GM23338 (cell line): Measurements from ENCODE around the gene HSD11B1. TPM values are rescaled to one million over a fixed set of nuclear protein-coding genes. Genes with fewer than 3 reads are reported as not detected.

Source experiments
- ATAC-seq: fragments of 200-7000 bp; cut with Tn5 transposase; 3 replicates; pipeline ENCODE4 v1.9.1; 2020
- DNase-seq: peaks from one replicate; pipeline ENCODE4 v3.0.0-alpha.2; 2015; ENCODE audit warnings: low spot score
- H2AFZ ChIP-seq: fragments of 200-600 bp; sonication (generic); 2 replicates; pipeline ENCODE4 v1.8.0; 2016; ENCODE audit warnings: antibody characterized with exemption, mild to moderate bottlenecking, moderate library complexity
- H3F3A ChIP-seq: fragments of 200-600 bp; sonication (generic); replicated peaks from 2 replicates; pipeline ENCODE4 v1.8.0; 2017; ENCODE audit warnings: antibody characterized with exemption, mixed run types, low read depth
- H3K27ac ChIP-seq: fragments of 200-600 bp; sonication (generic); 2 replicates; pipeline ENCODE4 v1.6.1; 2016; ENCODE audit warnings: low read depth
- H3K27me3 ChIP-seq: fragments of 200-600 bp; sonication (generic); 2 replicates; pipeline ENCODE4 v1.8.0; 2016; ENCODE audit warnings: mild to moderate bottlenecking, mixed run types, moderate library complexity; ENCODE audit not compliant: insufficient read depth
- H3K36me3 ChIP-seq: fragments of 200-600 bp; sonication (generic); 2 replicates; pipeline ENCODE4 v1.8.0; 2016; ENCODE audit warnings: mild to moderate bottlenecking; ENCODE audit not compliant: insufficient read depth
- H3K4me1 ChIP-seq: fragments of 200-600 bp; sonication (generic); 2 replicates; pipeline ENCODE4 v1.8.0; 2016; ENCODE audit warnings: mild to moderate bottlenecking, moderate library complexity; ENCODE audit not compliant: insufficient read depth
- H3K4me2 ChIP-seq: fragments of 200-600 bp; sonication (generic); 2 replicates; pipeline ENCODE4 v1.7.1; 2017; ENCODE audit warnings: mixed run types
- H3K4me3 ChIP-seq: fragments of 200-600 bp; sonication (generic); 2 replicates; pipeline ENCODE4 v1.6.1; 2016; ENCODE audit warnings: mixed run types
- H3K79me2 ChIP-seq: fragments of 200-600 bp; sonication (generic); replicated peaks from 2 replicates; pipeline ENCODE4 v1.8.0; 2017; ENCODE audit warnings: mild to moderate bottlenecking; ENCODE audit not compliant: insufficient read depth
- H3K9me2 ChIP-seq: fragments of 200-600 bp; sonication (generic); 2 replicates; pipeline ENCODE4 v1.8.0; 2017; ENCODE audit not compliant: insufficient read depth
- H4K20me1 ChIP-seq: fragments of 200-600 bp; sonication (generic); replicated peaks from 2 replicates; pipeline ENCODE4 v1.8.0; 2017; ENCODE audit warnings: mild to moderate bottlenecking; ENCODE audit not compliant: insufficient read depth
- H3K27ac Mint-ChIP-seq: 2 replicates; pipeline ENCODE4 v1.8.0; 2020; ENCODE audit warnings: inconsistent platforms, mild to moderate bottlenecking, moderate library complexity, mixed read lengths
- H3K27me3 Mint-ChIP-seq: 3 replicates; pipeline ENCODE4 v1.8.0; 2022; ENCODE audit warnings: low read depth, mild to moderate bottlenecking, moderate library complexity, mixed read lengths, inconsistent platforms; ENCODE audit not compliant: insufficient read depth, poor library complexity
- H3K36me3 Mint-ChIP-seq: 3 replicates; pipeline ENCODE4 v1.8.0; 2021; ENCODE audit warnings: low read depth, mild to moderate bottlenecking, inconsistent platforms, moderate library complexity, mixed read lengths
- H3K4me1 Mint-ChIP-seq: 3 replicates; pipeline ENCODE4 v1.8.0; 2020; ENCODE audit warnings: mild to moderate bottlenecking, inconsistent platforms, mixed read lengths
- H3K4me3 Mint-ChIP-seq: 3 replicates; pipeline ENCODE4 v1.8.0; 2021; ENCODE audit warnings: moderate library complexity, mild to moderate bottlenecking, inconsistent platforms, mixed read lengths
- H3K9me3 Mint-ChIP-seq: 3 replicates; pipeline ENCODE4 v1.8.0; 2020; ENCODE audit warnings: moderate library complexity, mild to moderate bottlenecking, inconsistent platforms, mixed read lengths
- CREB1 ChIP-seq: fragments of 250-450 bp; sonication (Bioruptor Pico); IDR thresholded peaks from 2 replicates; pipeline ENCODE4 v1.5.0; 2020; ENCODE audit warnings: low read depth, mild to moderate bottlenecking, moderate library complexity
- EZH2 ChIP-seq: fragments of 200-600 bp; sonication (generic); IDR thresholded peaks from one replicate; pipeline ENCODE4 v1.8.0; 2017; ENCODE audit warnings: antibody characterized with exemption, mild to moderate bottlenecking, low read depth; ENCODE audit not compliant: unreplicated experiment
- JUNB ChIP-seq: IDR thresholded peaks from one replicate; pipeline ENCODE4 v1.6.1; 2016; ENCODE audit warnings: antibody characterized with exemption; ENCODE audit not compliant: unreplicated experiment
- NANOG ChIP-seq: IDR thresholded peaks from 2 replicates; pipeline ENCODE4 v1.6.1; 2016; ENCODE audit warnings: antibody characterized with exemption, borderline replicate concordance
- POLR2AphosphoS5 ChIP-seq: IDR thresholded peaks from 2 replicates; pipeline ENCODE4 v1.6.1; 2016; ENCODE audit warnings: antibody characterized with exemption, low read depth
- STAT1 ChIP-seq: IDR thresholded peaks from one replicate; pipeline ENCODE4 v1.6.1; 2016; ENCODE audit warnings: antibody characterized with exemption; ENCODE audit not compliant: unreplicated experiment
- ZNF114 ChIP-seq: fragments of 250-450 bp; sonication (Bioruptor Pico); IDR thresholded peaks from 2 replicates; pipeline ENCODE4 v1.5.0; 2020; ENCODE audit warnings: mild to moderate bottlenecking, moderate library complexity
- ZNF331 ChIP-seq: fragments of 250-450 bp; sonication (Bioruptor Pico); IDR thresholded peaks from 2 replicates; pipeline ENCODE4 v1.5.0; 2020; ENCODE audit warnings: low read depth, mild to moderate bottlenecking, moderate library complexity
- polyA plus RNA-seq: library from polyadenylated mRNA; unstranded; fragments of >200 nt; fragmentation: Nextera tagmentation; extraction: Ambion mirVana; gene quantifications from 2 replicates; pipeline ENCODE4 v1.2.1, GENCODE V29; 2016
- total RNA-seq: library from RNA; depleted of rRNA; stranded (reverse); fragments of >200 nt; shearing (Covaris generic); gene quantifications from 2 replicates; pipeline ENCODE4 v1.2.3, GENCODE V29; 2014
- TF ChIP-seq, protein P1 (sequence below): IDR thresholded peaks from one replicate; pipeline ENCODE4 v1.6.1; 2018; ENCODE audit warnings: antibody characterized with exemption; ENCODE audit not compliant: unreplicated experiment

HSD11B1 gene
- total and polyA plus RNA-seq, 2 experiments from 2014 or later, result not detected

DNA sequence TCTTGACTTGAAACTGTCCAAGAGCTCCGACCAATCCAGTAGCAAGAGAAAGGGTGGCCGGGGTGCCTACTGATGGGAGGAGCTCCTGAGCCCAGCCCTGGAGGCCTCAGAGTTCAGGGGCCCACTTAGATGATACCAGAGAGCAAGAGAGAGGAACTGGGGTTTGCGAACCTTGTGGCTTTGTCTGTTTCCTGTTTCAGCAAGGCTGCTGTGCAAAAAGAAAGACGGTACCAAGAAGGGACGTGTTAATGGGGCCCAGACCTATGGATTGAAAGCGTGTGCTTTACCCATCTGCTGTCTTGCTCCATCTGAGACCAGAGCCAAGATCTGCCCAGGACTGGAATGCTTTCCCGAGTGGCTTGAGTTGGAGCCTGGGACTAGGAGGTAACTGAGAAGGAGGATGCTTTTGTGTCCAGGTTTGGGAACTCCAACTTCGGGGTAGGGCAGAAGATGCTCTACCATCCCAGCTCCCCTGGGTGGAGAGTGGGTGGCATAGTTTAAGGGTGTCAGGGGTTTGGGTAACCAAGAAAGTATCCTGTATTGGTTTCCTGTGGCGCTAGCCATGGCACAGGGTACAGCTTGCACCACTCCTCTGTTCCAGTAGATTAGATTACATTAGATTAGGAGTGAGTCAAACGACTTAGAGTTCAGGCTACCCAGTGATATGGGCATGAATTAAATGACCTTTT lies 51.4 kb downstream of the HSD11B1 start, which contains the start of gene TRAF3IP3 (continued):
- TF ChIP-seq, protein P1, sequence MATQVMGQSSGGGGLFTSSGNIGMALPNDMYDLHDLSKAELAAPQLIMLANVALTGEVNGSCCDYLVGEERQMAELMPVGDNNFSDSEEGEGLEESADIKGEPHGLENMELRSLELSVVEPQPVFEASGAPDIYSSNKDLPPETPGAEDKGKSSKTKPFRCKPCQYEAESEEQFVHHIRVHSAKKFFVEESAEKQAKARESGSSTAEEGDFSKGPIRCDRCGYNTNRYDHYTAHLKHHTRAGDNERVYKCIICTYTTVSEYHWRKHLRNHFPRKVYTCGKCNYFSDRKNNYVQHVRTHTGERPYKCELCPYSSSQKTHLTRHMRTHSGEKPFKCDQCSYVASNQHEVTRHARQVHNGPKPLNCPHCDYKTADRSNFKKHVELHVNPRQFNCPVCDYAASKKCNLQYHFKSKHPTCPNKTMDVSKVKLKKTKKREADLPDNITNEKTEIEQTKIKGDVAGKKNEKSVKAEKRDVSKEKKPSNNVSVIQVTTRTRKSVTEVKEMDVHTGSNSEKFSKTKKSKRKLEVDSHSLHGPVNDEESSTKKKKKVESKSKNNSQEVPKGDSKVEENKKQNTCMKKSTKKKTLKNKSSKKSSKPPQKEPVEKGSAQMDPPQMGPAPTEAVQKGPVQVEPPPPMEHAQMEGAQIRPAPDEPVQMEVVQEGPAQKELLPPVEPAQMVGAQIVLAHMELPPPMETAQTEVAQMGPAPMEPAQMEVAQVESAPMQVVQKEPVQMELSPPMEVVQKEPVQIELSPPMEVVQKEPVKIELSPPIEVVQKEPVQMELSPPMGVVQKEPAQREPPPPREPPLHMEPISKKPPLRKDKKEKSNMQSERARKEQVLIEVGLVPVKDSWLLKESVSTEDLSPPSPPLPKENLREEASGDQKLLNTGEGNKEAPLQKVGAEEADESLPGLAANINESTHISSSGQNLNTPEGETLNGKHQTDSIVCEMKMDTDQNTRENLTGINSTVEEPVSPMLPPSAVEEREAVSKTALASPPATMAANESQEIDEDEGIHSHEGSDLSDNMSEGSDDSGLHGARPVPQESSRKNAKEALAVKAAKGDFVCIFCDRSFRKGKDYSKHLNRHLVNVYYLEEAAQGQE, result no peak

DNA sequence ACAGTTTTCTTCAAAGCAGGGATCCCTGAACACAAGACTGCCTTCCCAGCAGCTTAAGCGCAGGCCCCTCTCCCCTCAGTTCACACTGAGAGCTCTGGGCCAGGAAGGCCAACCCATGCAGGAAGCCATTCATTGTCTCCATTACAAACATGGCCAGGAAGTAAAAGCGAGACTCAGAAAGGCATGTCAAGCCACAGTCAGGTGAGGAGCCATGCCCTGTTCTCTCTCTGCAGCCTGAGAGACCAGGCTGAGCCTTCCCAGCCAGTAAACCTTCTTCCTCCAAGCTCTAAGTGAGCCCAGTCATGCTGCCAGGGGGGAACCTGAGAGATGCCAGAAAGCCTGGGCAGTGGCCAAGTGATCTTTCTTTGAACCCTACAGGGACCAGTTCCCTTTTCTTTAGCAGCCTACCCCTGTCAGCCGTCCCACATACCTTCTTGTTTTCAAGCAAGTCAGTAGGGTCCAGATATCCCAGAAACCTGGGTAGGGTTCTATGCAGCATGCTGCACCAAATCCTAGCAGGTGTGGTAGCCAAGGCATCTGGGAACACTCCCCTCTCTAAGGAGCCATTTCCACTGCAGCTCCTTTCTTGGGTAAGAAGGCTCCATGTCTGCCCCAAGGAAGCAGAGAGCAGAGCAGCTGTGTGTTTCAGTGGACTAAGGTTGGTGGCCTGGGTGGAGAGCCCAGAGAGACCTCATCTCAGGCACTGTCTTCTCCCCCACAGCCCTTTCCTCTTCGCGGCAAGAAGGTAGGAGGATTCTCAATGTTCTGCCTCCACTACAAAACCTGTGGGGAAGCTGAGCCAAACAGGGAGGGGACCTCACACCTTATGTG lies 52.2 kb downstream of the HSD11B1 start:
- Histone ChIP-seq H3K4me2 (no peak overlapping the region), H3K79me2 (no peaks in the 10 kb centered on the region), H3K27ac (no peak overlapping the region), H2AFZ (no peak overlapping the region), H3K9me2 (0 out of 2 replicates have a peak, but pooled peaks cover 3% of the 10 kb centered on the region), H3F3A (no peaks in the 10 kb centered on the region), H3K4me1 (no peaks in the 10 kb centered on the region), H3K27me3 (no peaks in the 10 kb centered on the region), H4K20me1 (no peaks in the 10 kb centered on the region), H3K4me3 (no peak overlapping the region), H3K36me3 (no peaks in the 10 kb centered on the region)
- ATAC-seq (no peak), DNase-seq (no peak)
- Mint-ChIP-seq H3K4me1 (no peaks in the 10 kb centered on the region), H3K4me3 (no peak overlapping the region), H3K27me3 (peaks cover 4% of the 10 kb centered on the region), H3K27ac (no peak overlapping the region), H3K36me3 (no peaks in the 10 kb centered on the region), H3K9me3 (no peaks in the 10 kb centered on the region)
- TF ChIP-seq EZH2, result no peak

DNA sequence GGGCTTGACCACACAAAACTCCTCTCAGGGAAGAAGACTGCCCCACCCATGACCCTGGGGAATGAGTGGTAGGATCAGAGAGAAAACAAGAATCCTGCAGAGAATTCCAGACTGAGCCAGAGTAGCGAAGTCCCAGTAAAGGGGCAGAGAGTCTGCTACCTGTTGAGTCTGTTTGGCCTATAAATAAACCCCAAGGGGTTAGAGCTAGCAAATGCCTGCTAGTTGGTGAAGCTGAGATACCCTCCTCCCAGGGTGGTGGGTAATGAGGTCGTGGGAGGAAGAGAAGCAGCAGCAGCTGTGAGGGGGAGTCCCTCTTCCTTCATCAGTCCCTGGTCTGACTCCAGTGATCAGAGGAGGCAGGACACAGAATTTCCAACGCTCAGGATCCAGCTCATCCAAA lies 53.8 kb downstream of the HSD11B1 start:
- H3K27me3 Mint-ChIP-seq, result peaks cover 4% of the 10 kb centered on the region
- no peaks in the 10 kb centered on the region for H3K4me1 ChIP-seq
- H3K27ac ChIP-seq, result no peak overlapping the region
- H3K36me3 Mint-ChIP-seq, result no peaks in the 10 kb centered on the region
- H2AFZ ChIP-seq, result no peak overlapping the region
- no peaks in the 10 kb centered on the region for H4K20me1 ChIP-seq
- H3K9me3 Mint-ChIP-seq, result no peaks in the 10 kb centered on the region
- no peaks in the 10 kb centered on the region for H3F3A ChIP-seq
- H3K9me2 ChIP-seq, result 0 out of 2 replicates have a peak, but pooled peaks cover 3% of the 10 kb centered on the region
- H3K79me2 ChIP-seq, result no peaks in the 10 kb centered on the region
- ATAC-seq (no peak), DNase-seq (no peak)
- H3K4me2 ChIP-seq, result no peak overlapping the region
- H3K27me3 ChIP-seq, result no peaks in the 10 kb centered on the region
- H3K4me3 Mint-ChIP-seq, result no peak overlapping the region
- H3K4me1 Mint-ChIP-seq, result no peaks in the 10 kb centered on the region
- TF ChIP-seq JUNB, result no peak
- no peak for TF ChIP-seq ZNF114 (CRISPR knock-in tag)
- no peak for TF ChIP-seq CREB1 (CRISPR knock-in tag)
- TF ChIP-seq ZNF331 (CRISPR knock-in tag), result no peak
- TF ChIP-seq NANOG, result no peak
- TF ChIP-seq EZH2, result no peak
- no peak for TF ChIP-seq POLR2AphosphoS5
- no peak for TF ChIP-seq STAT1
- no peak overlapping the region for H3K27ac Mint-ChIP-seq
- no peak overlapping the region for H3K4me3 ChIP-seq
- no peaks in the 10 kb centered on the region for H3K36me3 ChIP-seq
